GM12878 (cell line): ENCODE data around the gene MFSD12.

ENCODE experiments used
- CBX3 ChIP-seq: fragments of 200-600 bp; sonication (generic); IDR thresholded peaks from 2 replicates; pipeline ENCODE4 v1.6.1; 2016; ENCODE audit warnings: low read depth, borderline replicate concordance
- CHD2 ChIP-seq: IDR thresholded peaks from 2 replicates; pipeline ENCODE4 v1.6.1; 2011; ENCODE audit warnings: low read depth, low read length, improper control_type of control experiment, borderline replicate concordance
- CTCF ChIP-seq, 3 experiments: IDR thresholded peaks in 2 of 3; conservative IDR thresholded peaks in 1 of 3; 2 replicates each; pipeline ENCODE4 v1.5.1; 2011; ENCODE audit warnings: low read depth in 3 of 3, low read length in 3 of 3, mild to moderate bottlenecking in 3 of 3, control low read depth in 2 of 3, moderate library complexity in 2 of 3, inconsistent platforms in 1 of 3, mixed read lengths in 1 of 3; ENCODE audit not compliant: control insufficient read depth in 2 of 3, insufficient read depth in 1 of 3; ENCODE audit errors: extremely low read depth in 1 of 3
- FOXK2 ChIP-seq: fragments of 450-650 bp; IDR thresholded peaks from 2 replicates; pipeline ENCODE4 v1.6.1; 2017; ENCODE audit warnings: mild to moderate bottlenecking, moderate library complexity
- JUNB ChIP-seq: IDR thresholded peaks from 2 replicates; pipeline ENCODE4 v1.6.1; 2016; ENCODE audit warnings: antibody characterized with exemption, mild to moderate bottlenecking
- LARP7 ChIP-seq: fragments of 450-650 bp; IDR thresholded peaks from 2 replicates; pipeline ENCODE4 v1.6.1; 2017; ENCODE audit warnings: mild to moderate bottlenecking

GRCh38 chr19:3591876-3592613, 34.7 kb upstream of the MFSD12 start:
- TF ChIP-seq CHD2 (no peak), JUNB (no peak), CBX3 (no peak), LARP7 (no peak), CTCF (IDR thresholded peaks at IDR 0.05 in 2 of 3, conservative IDR thresholded peaks at IDR 0.05 in 1 of 3; ENCODE audit: control insufficient read depth in 2 of 3, extremely low read depth in 1 of 3, insufficient read depth in 1 of 3, low read depth in 3 of 3, low read length in 3 of 3) (no peak), FOXK2 (no peak)
